Kidney tubule cell (primary cell): ENCODE results near the gene ZNF28.
"Not testable (repeated sequence)": the region's sequence is repeated elsewhere in the genome, so short reads cannot be mapped to it uniquely, and the experiment has no call there.

Experiments used
- DNase-seq: peaks from one replicate; pipeline ENCODE4 v3.0.0-alpha.2; 2018; ENCODE audit warnings: low spot score

The ZNF28 gene

GRCh38 chr19:52778811-52779210, 42.6 kb downstream of the ZNF28 start:
- DNase-seq = no peak

- DNase-seq = not testable (repeated sequence)
These were observed 65.0 kb downstream of the ZNF28 start for GRCh38 chr19:52756447-52756846.

- no peak for DNase-seq
These were observed 71.7 kb downstream of the ZNF28 start for GRCh38 chr19:52749780-52750179.

GRCh38 chr19:52748336-52748950, 73.0 kb downstream of the ZNF28 start:
- DNase-seq = peak; percentile 53
